Mesodermal cell (in vitro differentiated cells): ENCODE results near the gene HPCAL4.
A peak's percentile ranks its signal among the peaks of the same experiment; 100 is the strongest.

Source experiments
- H3K27ac ChIP-seq: 2 replicates; pipeline ENCODE4 v1.7.0; 2013; ENCODE audit warnings: mild to moderate bottlenecking, low read depth, low read length, moderate library complexity; ENCODE audit not compliant: severe bottlenecking
- H3K36me3 ChIP-seq: 2 replicates; pipeline ENCODE4 v1.7.1; 2013; ENCODE audit warnings: mild to moderate bottlenecking, low read length, moderate library complexity; ENCODE audit not compliant: control insufficient read depth, insufficient read depth
- H3K4me1 ChIP-seq: one replicate; pipeline ENCODE4 v1.7.1; 2013; ENCODE audit warnings: mild to moderate bottlenecking, low read length; ENCODE audit not compliant: insufficient read depth, control insufficient read depth, poor library complexity, severe bottlenecking
- H3K4me3 ChIP-seq: 2 replicates; pipeline ENCODE4 v1.7.0; 2013; ENCODE audit warnings: low read length, control low read depth, mild to moderate bottlenecking; ENCODE audit not compliant: insufficient read depth, poor library complexity, severe bottlenecking; ENCODE audit errors: extremely low read depth
- H3K9me3 ChIP-seq: 2 replicates; pipeline ENCODE4 v1.7.1; 2013; ENCODE audit warnings: mild to moderate bottlenecking, low read length, moderate library complexity; ENCODE audit not compliant: control insufficient read depth
- WGBS, 2 experiments: methylation state at CpG; one replicate each; pipeline ENCODE4 v1.1.5; 2013; ENCODE audit warnings: missing lambda C conversion rate in 2 of 2; ENCODE audit not compliant: insufficient coverage in 2 of 2; 5-methylcytosine and 5-hydroxymethylcytosine counted together

The HPCAL4 gene

DNA sequence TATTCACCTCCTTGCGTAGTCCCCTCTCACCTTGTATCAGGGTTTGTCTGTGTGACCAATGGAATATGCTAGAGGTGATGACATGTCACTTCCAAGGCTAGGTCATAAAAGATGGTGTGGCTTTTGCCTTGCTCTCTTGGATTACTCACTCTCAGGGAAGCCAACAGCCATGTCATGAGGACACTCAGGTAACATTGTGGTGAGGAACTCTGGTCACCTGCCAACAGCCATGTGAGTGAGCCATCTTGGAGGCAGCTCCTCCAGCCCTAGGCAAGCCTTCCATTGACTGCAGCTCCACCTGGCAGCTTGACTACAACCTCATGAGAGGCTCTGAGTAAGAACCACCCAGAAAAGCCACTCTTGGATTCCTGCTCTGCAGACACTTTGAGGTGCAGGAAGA lies 40.8 kb downstream of the HPCAL4 start:
- Histone ChIP-seq H3K27ac (no peak overlapping the region), H3K36me3 (no peaks in the 10 kb centered on the region), H3K4me1 (no peaks in the 10 kb centered on the region), H3K9me3 (no peaks in the 10 kb centered on the region), H3K4me3 (no peak overlapping the region)
- no CpG with 5 or more reads among the region's 1 CpG for WGBS, 2 experiments

DNA sequence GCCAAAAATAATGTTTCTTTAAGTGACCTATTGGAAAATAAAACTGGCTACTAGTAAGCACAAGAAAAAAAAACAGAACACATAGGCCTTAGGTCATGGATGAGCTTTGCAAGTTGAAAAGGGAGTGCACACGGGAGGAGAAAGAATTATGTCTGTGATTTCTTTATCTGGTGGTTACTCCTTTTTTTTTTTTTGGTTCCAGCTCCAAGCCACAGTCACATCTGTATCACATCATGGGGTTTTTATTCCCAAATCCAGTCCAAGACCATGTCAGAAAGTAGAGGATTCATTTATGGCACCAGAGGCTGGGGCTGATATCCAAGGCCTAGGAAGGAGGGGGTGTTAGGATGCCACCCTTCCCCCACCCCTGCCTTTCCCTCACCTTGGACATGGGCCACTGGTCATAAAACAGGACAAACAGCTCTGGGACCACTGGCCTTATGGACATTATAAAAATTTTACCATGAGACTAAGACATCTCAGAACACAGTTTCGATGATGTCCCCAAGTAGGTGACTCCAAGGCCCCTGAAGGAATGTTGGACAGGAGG lies 41.5 kb downstream of the HPCAL4 start:
- Histone ChIP-seq H3K27ac (no peak overlapping the region), H3K4me3 (no peak overlapping the region), H3K9me3 (no peaks in the 10 kb centered on the region), H3K36me3 (no peaks in the 10 kb centered on the region), H3K4me1 (no peaks in the 10 kb centered on the region)
- WGBS, 2 experiments: no CpG with 5 or more reads among the region's 2 CpGs

DNA sequence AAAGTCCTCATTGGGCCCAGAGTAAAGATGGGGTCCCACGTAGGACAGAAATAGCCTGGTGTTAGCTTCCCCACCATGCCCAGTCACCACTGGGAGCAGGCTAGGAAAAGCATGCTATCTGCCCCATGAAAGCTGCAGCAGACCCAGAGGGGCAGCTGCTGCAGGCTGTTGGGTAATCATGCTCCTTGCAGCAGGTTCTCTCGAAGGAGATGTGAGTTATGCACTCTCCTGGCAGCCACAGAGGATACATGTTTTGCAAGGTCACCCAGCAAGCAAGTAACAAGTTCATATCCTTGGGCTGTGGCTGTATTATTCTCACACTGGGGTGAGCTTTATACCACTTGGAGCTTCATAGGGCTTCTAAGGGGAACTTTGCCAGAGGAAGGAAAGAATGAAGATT lies 42.7 kb downstream of the HPCAL4 start:
- 51 to 65% methylated on average over 2 of the region's 2 CpGs for WGBS, 2 experiments
- Histone ChIP-seq H3K36me3 (no peaks in the 10 kb centered on the region), H3K4me3 (no peak overlapping the region), H3K9me3 (no peaks in the 10 kb centered on the region), H3K27ac (no peak overlapping the region), H3K4me1 (no peaks in the 10 kb centered on the region)

DNA sequence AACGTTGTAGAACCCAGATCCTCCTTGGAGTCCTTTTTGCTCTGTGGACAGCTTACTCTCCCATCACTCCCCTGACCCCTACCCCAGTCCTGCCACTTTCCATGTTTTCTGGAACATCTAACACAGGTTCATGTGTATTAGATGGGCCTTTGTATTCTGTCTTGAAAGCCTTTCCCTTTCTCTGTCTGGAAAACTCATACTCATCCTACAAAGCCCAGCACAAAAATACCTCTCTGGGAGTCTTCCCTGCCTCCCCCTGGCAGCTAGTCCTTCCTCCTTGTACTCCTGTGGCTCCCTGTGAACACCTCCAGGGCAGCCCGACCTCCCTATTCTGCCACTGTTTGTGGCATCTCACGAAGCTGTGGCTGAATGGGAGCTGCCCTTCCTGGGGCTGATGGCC lies 44.0 kb downstream of the HPCAL4 start:
- H3K4me1 ChIP-seq: peaks cover 6% of the 10 kb centered on the region
- 87 to 89% methylated on average over 3 of the region's 3 CpGs for WGBS, 2 experiments
- no peaks in the 10 kb centered on the region for H3K9me3 ChIP-seq
- no peaks in the 10 kb centered on the region for H3K36me3 ChIP-seq
- no peak overlapping the region for H3K4me3 ChIP-seq
- peak overlapping the region; percentile 95 for H3K27ac ChIP-seq

DNA sequence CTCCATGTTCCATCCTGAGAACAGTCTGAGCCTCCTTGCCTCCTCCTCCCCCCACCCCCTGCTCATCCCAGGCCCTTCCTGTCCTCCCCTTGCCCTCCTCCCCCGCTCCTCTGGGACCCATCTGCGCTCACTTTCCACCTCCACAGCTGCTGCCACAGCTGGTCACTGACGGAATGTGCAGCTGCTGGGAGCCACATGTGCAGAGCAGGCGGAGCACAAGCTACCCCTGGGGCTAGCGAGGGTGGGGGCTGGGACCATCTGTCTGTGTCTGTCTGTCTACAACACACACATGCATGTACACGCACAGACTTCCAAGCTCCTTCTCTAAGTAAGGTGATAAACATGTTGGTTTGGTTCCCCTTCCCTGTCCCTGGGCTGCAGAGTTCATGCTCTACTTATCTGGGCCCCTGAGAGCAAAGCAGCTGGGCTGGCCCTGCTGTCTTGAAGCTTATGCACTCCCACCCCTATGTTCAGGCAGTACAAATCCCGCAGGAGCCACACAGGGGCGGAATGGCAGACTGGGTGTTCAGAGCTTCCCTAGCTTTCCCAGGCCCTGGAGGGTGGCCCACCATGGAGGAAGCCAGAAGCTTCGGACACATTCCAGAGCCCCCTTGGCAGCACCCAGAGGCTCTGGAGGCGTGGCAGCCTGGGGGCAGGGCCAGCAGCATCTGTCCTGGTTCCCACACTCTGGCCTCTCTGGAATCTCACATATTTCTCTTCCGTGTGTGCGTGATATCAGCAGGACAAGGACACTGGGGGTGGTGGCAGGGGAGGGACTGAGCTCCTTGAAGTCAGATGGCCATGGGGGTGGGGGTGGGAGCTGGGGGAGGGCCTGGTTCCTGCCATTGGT lies 44.8 kb downstream of the HPCAL4 start:
- Histone ChIP-seq H3K4me1 (peaks cover 6% of the 10 kb centered on the region), H3K4me3 (no peak overlapping the region), H3K9me3 (no peaks in the 10 kb centered on the region), H3K36me3 (no peaks in the 10 kb centered on the region), H3K27ac (peak overlapping the region; percentile 95)
- WGBS, 2 experiments: 55 to 57% methylated on average over 5 of the region's 12 CpGs

DNA sequence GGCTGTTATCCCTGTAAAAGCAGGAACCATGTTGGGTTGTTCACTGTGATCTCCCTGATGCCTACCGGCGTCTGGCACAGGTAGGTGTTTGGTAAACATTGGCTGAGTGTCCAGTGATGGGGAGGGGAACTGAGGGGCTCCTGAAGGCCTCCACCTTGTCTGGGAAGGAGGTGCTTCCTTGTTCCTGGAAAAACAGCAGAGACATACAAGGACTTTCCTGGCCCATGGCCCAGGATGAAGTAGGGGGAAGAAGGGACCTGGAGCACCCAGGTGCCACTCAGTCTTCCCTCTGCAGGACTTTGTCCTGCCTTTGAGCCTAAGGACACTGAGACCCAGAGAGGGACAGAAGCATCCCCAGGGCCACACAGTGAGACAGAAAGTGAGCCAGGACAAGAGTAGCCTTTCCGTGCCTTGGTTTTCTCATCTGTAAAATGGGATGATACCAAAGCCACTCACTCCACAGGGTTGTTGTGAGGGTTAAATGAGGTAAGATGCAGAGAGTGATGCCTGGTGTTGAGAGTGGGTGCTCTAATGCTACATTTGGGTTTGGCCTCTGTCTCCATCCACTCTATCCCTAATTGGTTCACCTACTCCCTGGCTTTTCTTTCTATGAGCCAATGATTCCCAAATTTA lies 45.7 kb downstream of the HPCAL4 start:
- Histone ChIP-seq H3K9me3 (no peaks in the 10 kb centered on the region), H3K27ac (no peak overlapping the region), H3K36me3 (no peaks in the 10 kb centered on the region), H3K4me1 (peaks cover 6% of the 10 kb centered on the region), H3K4me3 (no peak overlapping the region)
- whole genome bisulfite sequencing, 2 experiments: 93 to 100% methylated on average over 2 to 3 of the region's 3 CpGs

DNA sequence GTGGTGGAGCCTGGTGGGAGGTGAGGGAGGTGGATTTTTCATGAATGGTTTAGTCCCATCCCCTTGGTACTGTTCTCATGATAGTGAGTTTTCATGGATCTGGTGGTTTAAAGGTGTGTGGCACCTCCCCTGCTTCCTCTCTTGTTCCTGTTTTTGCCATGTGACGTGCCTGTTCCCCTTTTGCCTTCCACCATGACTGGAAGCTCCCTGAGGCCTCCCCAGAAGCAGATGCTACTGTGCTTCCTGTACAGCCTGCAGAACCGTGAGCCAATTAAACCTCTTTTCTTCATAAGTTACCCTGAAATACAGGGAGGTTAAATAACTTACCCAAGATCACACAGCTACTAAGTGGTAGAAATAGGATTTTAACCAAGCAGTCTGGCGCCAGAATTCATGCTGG lies 47.5 kb downstream of the HPCAL4 start:
- H3K36me3 ChIP-seq: no peaks in the 10 kb centered on the region
- H3K4me3 ChIP-seq: no peak overlapping the region
- 86 to 87% methylated on average over 2 of the region's 3 CpGs for WGBS, 2 experiments
- H3K27ac ChIP-seq: no peak overlapping the region
- H3K9me3 ChIP-seq: no peaks in the 10 kb centered on the region
- peaks cover 6% of the 10 kb centered on the region for H3K4me1 ChIP-seq

DNA sequence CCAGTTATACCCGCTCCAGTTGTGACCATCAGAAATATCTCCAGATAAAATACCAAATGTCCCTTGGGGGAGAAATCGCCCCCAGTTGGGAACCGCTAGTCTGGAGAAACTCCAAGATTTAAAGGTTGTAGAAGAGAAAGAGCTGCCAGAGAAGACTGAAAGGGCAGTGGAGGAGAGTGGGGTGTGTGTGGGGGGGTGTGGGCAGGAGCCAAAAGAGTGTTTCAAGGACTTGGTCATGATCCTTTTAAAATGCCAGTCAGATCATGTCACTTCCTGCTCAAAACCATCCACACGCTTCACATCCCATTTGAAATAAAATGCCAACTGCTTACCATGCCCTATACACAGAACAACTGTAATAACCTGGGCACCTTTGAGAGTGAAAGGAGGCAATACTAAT lies 48.4 kb downstream of the HPCAL4 start:
- Histone ChIP-seq H3K36me3 (no peaks in the 10 kb centered on the region), H3K4me1 (peaks cover 6% of the 10 kb centered on the region), H3K4me3 (no peak overlapping the region), H3K27ac (no peak overlapping the region), H3K9me3 (no peaks in the 10 kb centered on the region)
- WGBS, 2 experiments: 73 to 100% methylated on average over 1 to 2 of the region's 4 CpGs

DNA sequence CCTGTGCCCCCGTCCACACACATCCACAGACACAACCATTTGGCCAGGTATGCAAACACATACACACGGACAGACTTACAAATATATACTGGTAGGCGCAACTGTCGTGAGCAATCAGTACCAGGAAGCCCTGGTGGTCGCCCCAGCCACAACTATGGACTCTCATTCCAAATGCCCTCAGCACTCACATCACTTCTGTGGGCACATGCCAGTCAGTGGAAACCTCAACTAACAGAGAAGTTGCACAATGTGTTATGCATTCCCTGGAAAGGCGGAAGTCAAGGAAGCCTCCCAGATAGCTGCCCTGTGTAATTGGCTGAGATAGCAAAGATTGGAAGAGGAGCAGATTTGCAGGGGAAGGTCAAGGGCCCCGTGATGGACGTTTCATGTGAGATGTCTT lies 50.4 kb downstream of the HPCAL4 start:
- no peak overlapping the region for H3K4me3 ChIP-seq
- H3K36me3 ChIP-seq: no peaks in the 10 kb centered on the region
- no peak overlapping the region for H3K27ac ChIP-seq
- WGBS, 2 experiments: 81 to 83% methylated on average over 5 to 7 of the region's 8 CpGs
- H3K9me3 ChIP-seq: no peaks in the 10 kb centered on the region
- H3K4me1 ChIP-seq: peaks cover 6% of the 10 kb centered on the region

DNA sequence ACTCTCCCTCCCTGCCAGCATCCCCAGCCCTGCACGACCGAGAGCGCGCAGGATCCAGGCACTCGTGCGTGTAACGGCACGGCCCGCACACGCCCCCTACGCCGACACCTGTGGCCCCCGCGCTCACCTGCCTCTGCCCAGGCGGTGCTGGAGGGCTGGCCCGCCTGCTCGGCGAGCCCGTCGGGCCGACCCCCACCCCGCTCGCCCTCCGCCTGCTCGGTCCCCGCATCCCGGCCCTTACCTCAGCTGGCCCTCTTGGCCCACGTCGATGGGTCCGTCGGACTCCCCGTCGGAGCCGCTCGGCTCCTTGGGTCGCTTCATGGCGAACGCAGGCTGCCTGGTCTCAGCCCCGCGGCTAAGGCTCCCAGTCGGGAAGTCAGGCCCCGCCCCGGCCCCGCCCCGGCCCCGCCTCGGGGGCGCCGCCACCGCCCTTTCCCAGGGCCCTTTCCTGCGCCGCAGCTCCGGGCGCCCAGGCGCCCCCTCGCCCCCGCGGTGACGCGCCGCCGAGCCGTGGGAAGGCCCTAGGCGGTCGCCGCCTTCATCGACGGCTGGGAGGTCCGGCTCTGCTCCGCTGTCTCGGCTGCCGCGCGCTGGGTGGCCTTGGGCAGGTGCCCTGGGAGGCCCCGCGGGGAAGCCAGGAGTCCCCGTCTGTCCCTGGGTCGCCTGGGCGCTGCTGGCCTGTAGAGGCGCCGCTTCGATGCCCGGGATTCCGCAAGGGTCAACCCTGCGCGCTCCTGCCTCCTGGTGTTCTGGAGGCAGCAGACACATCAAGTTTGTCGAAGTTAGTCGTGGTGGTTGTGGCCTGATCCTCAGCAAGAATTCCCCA lies 51.7 kb downstream of the HPCAL4 start, which contains the start of gene HEYL:
TSS of gene HEYL (minus strand) at position 339 of the 826 bp plus-strand sequence. CDS start at position 321, 18 bp downstream.
- H3K27ac ChIP-seq: no peak within 1 kb of the TSS
- H3K9me3 ChIP-seq: no peaks in the 10 kb centered on the region
- peaks cover 6% of the 10 kb centered on the region for H3K4me1 ChIP-seq
- WGBS, 2 experiments: 5% methylated on average over 65 to 67 of the region's 88 CpGs
- no peaks in the 10 kb centered on the region for H3K36me3 ChIP-seq
- H3K4me3 ChIP-seq: peak within 1 kb of the TSS; percentile 31
